HUDEP-2 (cell line): ENCODE results near the gene FERMT1.
"Not testable (repeated sequence)": the region's sequence is repeated elsewhere in the genome, so short reads cannot be mapped to it uniquely, and the experiment has no call there.

Experiments
- DNase-seq, 76 experiments: peaks; one replicate each; lab custom pipeline; 2025; ENCODE audit not compliant: unreplicated experiment in 76 of 76; lab: John Stamatoyannopoulos, UW

Gene FERMT1

DNA sequence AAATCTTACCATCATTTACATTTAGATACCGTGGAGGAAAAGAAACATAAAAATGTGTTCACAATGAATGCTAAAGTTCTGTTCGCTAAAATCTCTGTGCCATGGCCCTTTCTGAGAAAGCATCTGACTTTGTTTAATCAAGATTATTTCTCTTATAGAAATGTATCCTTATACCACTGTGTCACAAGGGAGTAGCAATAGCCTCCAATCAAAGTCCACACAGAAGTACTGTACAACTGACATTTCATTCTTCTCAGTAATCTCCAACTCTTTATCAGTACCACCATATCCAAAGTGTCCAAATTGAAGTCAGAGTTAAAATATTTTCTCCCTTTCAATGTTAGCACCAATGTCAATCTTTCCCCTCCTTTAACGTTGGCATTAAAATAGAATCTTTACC, 6.1 kb downstream of the FERMT1 start:
- no peak for DNase-seq

- no peak for DNase-seq
Observed at GRCh38 chr20:6115221-6115895, 7.5 kb downstream of the FERMT1 start.

GRCh38 chr20:6114696-6115095, 8.1 kb downstream of the FERMT1 start:
- DNase-seq, result no peak

DNA sequence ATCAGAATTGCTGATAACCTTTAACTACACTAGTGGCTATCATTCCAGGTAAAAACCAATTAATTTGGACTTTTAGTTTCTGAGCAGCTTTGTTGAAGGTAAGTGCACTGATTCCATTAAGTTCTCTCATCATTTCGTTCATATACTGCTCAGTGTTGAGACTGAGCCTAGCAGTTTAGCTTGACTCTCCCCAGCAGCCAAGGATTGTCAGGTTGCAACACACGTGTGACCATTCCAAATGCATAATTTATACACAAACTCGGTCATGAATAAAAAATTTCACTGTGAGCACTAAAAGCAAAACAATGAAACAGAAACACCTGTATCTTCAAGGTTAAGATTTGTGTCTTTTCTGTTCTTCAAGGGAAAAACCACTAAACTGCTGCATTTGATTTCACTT, 8.9 kb downstream of the FERMT1 start:
- DNase-seq, result no peak

- DNase-seq, result not testable (repeated sequence)
Observed at GRCh38 chr20:6112965-6113364, 9.9 kb downstream of the FERMT1 start.

- DNase-seq, result no peak
Observed at GRCh38 chr20:6108330-6108729, 14.5 kb downstream of the FERMT1 start.

DNA sequence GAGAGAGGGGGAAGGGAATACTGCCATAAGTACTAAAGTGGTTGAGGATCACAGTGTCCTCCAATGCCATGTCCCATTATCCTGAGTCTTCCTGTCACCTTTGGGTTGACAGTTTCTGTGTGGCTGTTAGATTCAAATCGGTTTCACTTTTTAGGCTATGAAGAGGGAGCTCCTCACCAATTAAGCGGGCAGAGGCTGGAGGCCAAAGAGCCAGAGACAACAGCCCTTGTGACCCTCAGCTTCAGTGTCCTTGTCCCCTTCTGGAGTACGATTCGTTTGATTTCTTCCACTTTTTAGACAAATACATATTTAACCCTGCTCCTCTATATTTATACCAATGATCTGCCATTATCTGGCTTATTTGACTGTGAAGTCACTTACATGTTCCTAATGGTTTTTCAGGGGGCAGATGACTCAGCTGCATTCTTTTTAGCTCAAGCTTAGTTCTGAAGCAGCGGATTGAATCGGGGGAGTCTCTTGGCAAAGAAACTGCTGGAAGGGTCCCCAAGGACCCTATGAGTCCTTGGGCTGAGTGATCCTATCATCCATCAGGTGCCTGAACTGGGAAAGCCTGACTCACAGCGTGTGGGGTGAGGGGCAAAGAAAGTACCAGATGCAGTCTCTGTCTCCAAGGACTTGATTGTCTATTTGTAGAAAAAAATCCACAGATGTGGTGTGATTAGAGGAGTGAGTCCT, 18.2 kb downstream of the FERMT1 start:
- no peak for DNase-seq

- DNase-seq, result no peak
Observed at GRCh38 chr20:6103301-6103700, 19.5 kb downstream of the FERMT1 start.

DNA sequence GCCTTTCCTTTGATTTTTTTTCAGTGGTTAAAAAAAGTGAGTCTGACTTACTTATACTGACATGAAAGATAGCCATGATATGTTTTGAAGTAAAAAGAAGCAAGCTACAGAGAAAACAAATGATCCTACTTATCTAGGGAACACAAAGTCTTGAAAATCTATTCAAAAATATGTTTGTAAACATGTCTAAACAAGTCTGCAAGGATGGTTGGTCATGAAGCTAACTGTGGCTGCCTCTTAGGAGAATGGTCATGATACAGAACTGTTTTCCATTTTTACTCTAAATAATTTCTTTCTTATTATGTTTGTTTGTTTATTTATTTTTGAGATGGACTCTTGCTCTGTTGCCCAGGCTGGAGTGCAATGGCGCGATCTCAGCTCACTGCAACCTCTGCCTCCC, 21.5 kb downstream of the FERMT1 start:
- no peak for DNase-seq

GRCh38 chr20:6100246-6100645, 22.6 kb downstream of the FERMT1 start:
- no peak for DNase-seq

- DNase-seq, result no peak
Observed at GRCh38 chr20:6099819-6100218, 23.0 kb downstream of the FERMT1 start.

GRCh38 chr20:6095409-6095808, 27.4 kb downstream of the FERMT1 start:
- no peak for DNase-seq

DNA sequence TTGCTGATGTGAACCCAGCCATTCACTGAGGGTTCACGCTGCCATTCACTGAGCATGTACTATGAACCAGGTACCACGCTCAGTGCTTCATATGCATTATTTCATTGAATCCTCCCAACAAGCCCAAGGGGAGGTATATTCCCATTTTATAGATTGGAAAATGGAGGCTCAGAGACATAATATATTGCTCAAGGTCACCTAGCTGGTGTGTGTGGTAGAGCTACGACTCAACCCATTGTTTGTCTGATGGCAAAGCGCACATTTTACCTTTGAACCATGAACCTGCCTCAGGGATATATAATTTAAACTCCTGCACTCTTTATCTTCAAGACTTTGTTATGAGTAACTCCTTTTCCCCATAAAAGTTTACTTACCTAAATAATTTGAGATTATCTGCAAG, 28.3 kb downstream of the FERMT1 start:
- DNase-seq, result no peak

DNA sequence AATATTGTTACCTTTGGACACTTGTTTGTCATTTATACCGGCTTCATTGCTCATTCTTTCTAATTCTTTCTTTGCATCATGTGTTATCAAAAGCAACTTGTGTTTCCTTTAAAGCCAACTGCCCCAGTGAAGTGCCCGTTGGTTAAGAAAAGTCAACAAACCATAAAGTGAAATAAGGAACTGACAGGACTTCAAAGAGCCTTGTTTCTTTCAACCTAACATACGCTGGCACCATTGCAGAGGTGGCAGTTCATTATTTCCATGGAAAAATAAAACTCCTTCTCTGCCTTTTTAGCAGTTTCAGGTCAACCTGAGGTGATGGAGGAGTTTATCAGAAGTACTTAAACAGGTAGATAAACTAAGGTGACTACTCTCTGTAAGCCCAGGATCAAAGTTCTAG, 28.8 kb downstream of the FERMT1 start:
- DNase-seq, result no peak

DNA sequence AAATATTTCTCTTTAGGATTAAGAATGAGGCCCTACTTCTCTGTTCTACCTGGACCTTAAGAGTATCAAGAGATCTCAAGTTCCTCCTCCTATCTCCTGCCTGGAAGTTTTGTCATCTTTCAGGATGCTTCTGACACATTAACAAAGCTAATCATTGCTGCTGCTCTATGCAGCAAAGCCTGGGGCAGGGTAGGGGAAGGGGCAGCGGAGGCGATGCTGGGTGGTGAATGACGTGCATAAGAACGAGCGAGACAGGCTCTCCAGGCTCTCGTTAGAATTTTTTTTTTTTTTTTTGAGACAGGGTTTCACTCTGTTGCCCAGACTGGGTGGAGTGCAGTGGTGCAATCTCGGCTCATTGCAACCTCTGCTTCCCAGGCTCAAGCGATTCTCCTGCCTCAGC, 31.2 kb downstream of the FERMT1 start:
- DNase-seq, result no peak

DNA sequence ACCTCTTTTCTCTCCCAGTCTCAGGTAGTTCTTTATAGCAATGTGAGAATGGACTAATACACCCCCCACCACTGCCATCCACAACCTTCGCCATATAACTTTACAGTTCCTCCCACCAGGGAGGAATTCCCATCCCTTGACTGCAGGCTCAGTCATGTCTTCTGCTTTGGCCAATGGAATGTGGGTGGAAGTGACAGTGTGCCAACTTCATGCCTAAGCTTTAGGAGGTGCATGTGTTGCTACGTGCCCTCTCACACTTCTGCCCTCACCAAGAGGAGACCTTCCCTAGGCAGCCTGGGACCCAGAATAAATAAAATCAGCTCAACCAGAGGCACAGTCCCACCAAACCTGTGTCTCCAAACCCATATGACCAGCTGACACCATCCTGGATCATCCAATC, 36.0 kb downstream of the FERMT1 start:
- DNase-seq, result no peak

GRCh38 chr20:6083926-6084325, 38.9 kb downstream of the FERMT1 start:
- no peak for DNase-seq

GRCh38 chr20:6081236-6081635, 41.6 kb downstream of the FERMT1 start:
- no peak for DNase-seq

DNA sequence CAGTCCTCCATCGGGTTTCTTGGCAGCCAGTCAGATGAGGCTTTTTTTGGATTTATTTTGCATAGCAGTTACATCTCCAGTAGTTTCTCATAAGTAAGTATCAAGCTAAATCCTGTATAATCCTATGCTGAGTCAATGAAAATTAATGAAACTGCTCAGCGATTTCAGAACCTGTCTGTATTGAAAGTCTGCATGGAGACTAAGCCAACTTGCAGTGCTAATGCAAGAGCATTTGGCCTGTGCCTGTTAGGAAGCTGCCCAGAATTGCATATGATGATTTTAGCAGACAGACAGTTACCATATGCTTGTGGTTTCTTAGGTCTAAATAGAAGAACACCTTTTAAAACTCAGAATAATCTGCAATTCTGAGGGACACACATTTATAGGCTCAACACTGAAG, 43.8 kb downstream of the FERMT1 start:
- DNase-seq, result no peak

DNA sequence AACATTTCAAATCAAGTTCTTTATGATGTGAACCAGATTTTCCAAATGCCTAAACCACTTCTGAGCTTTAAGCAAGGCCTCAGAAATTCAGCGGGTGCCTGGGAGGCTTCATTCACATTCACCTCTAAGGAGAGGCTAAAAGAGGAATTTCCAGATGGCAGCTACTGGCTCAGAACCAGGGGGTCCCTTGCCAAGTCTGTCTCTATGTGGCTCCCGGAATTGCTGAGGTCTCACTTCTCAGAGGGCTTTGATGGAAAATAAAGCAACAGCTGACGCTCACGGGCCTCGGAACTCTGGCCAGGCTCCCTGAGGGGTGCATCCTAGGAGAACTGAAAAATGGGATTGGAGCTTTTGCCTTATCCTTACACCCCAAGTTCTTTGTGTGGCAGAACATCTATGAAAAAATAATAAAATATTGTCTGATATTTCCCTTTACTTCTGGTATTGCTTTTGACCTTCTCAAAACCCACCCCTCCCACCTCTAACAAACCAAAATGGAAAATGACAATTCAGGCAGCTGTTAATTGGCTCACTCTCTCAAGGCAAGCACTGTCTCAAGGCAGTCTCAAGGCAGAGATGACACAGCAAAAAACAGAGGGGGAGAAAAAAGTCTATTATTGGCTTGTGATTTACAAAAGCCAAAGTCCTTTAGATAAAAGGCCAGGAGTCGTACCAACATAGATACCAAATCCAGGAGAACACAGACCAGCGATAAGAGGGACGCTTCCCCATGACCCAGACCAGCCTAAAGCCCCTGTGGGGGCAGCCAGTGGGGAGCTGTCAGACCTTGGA, 47.2 kb downstream of the FERMT1 start:
- peak in 4 of 76 experiments; percentile 1 to 28 (median 8) for DNase-seq

DNA sequence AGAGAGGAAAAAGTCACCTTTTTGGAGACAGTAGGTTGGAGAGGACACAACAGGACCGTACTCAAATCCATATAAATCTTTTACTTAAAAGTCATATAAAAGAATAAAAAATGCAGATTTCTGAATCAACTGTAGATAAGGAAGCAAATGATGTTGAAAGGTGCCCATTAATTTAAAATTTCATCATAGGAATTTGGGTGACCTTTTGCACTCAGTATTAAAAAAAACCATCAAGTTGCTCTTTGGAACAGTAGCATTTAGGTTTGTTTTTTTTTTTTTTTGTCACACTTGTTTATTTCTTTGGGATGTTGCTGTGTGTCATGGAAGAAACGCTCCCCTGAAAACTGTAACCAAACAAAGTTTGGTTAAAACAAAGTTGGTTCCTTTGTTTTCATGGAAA, 48.0 kb downstream of the FERMT1 start:
- no peak for DNase-seq

- DNase-seq, result peak in 26 of 76 experiments; percentile 2 to 55 (median 24)
Observed at GRCh38 chr20:6074145-6074561, 48.7 kb downstream of the FERMT1 start.
